Measurements from ENCODE around the gene DARS1.

GRCh38 chr2:135885709-135886108 is 99.7 kb downstream of the DARS1 start:
- TF ChIP-seq CTCF (IDR thresholded peaks at IDR 0.05) (no peak), POLR2A (IDR thresholded peaks at IDR 0.05) (no peak), POLR2AphosphoS5 (IDR thresholded peaks at IDR 0.05) (no peak)

Data from breast epithelium (tissue), 3 donors.